C4-2B (cell line): ENCODE data around the gene MAP4.

Experiments used
- CTCF ChIP-seq: fragments of 450-650 bp; conservative IDR thresholded peaks from 2 replicates; pipeline ENCODE4 v1.5.1; 2017; ENCODE audit warnings: mild to moderate bottlenecking
- ZFX ChIP-seq: fragments of 450-650 bp; IDR thresholded peaks from 2 replicates; pipeline ENCODE4 v1.6.1; 2017

- TF ChIP-seq CTCF (no peak), ZFX (no peak)
Observed at GRCh38 chr3:48015431-48016180, 610 bp downstream of the MAP4 start.
